ENCODE measurements around the gene CDCA5. TPM values are rescaled to one million over a fixed set of nuclear protein-coding genes. Genes with fewer than 3 reads are reported as not detected.

The CDCA5 gene
- total RNA-seq: 7.1 and 18.6 TPM in 2 replicates

GRCh38 chr11:65083834-65084597 lies at the start of gene CDCA5, which contains the start of gene ZFPL1:
Gene CDCA5 (minus strand): TSS chr11:65084040. CDS start chr11:65083978, 62 bp downstream.
Gene ZFPL1 (plus strand): TSS chr11:65084222. CDS start chr11:65084699, 477 bp downstream.

DNA sequence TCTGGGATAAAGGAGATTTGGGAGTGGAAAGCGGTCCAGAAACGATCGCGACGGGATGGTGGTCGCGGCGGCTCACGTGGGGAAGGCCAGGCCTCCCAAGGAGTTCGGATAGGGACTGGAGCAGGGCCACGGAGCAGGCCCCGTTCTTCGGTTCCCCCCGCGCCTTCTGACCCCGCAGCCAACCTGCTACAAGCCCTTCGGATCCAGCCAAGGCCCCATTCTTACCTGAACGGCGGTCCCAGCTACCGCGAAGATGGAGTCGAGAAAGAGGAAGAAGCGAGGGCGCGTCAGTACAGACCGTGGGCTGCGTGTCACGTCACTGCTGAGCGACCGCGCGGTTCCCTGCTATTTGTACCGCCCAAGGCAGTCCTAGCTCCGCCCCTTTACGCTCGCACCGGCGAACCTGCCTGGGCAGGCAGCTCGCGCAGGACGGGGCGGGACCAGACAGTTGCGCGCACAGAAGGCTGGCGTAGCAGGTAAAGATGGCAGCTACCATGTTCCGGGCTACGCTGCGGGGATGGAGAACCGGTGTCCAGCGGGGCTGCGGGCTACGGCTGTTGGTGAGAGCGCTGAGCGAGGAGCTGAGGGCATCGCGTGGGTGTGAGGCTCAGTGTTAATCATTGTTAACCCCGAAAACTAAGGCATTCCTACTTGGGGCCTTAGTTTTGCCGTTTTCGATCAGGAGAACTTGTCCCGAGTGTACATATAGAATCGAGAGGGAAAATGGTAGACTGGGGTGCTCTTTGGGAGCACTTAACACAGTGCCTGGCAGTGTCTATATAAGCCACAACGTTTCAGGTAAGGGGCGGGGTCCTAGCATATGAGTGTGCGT lies 38.2 kb upstream of the CDCA5 start, which contains the start of the genes FAU and MRPL49:
Gene FAU, minus strand, starts transcription at position 270 of the 832 bp plus-strand sequence. CDS start 321 bp downstream, outside the sequence.
Gene MRPL49, plus strand, starts transcription at position 457 of the 832 bp plus-strand sequence. Its CDS starts 26 bp downstream, at position 483.

DNA sequence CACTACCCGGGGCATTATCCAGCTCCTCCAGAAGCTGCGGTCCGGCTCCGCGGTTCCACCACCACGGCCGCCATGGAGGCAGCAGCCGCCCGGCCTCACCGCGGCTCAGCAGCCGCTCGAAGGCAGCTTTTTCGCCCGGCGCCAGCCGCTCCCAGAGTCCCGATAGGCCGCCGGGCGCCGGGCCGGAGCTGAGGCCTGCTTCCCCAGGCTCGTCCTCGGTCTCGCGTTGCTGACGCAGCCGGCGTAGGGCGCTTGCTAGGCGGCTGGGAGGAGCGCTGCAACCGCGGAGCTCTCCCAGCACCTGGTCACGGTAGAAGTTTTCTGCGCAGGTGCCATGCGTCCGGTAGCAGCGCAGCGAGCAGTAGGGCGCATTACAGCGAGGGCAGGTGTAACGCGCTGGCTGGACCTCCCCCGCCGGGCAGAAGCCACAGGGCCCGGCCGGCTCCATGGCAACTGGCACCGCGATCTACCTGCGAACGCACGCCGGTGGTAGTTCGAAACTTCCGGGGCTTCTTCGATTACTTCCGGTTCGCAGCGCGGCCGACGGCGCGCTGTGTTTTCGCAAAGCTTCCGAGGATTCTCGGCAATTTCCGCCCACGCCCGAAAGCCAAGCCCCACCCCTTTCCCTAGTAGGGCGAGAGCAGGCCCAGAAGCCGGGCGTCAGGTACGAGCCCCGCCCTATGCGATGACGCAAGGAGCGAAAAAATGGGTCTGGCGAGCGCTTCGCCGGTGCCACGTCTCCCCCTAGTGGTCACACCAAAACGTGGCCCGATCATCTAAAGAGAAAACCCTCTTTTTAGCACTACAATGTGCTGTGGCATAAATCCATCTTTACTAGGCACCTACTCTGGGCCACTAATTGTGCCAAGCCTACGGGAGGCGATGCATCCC lies 33.6 kb upstream of the CDCA5 start, which contains the start of gene ZNHIT2:
Gene ZNHIT2, minus strand, starts transcription at position 496 of the 891 bp plus-strand sequence. Its CDS starts 48 bp downstream, at position 448.

GRCh38 chr11:65111744-65112545 lies 28.1 kb upstream of the CDCA5 start, which contains the start of gene TM7SF2:
Gene TM7SF2 (plus strand): TSS chr11:65111872. CDS start chr11:65112016, 144 bp downstream.

DNA sequence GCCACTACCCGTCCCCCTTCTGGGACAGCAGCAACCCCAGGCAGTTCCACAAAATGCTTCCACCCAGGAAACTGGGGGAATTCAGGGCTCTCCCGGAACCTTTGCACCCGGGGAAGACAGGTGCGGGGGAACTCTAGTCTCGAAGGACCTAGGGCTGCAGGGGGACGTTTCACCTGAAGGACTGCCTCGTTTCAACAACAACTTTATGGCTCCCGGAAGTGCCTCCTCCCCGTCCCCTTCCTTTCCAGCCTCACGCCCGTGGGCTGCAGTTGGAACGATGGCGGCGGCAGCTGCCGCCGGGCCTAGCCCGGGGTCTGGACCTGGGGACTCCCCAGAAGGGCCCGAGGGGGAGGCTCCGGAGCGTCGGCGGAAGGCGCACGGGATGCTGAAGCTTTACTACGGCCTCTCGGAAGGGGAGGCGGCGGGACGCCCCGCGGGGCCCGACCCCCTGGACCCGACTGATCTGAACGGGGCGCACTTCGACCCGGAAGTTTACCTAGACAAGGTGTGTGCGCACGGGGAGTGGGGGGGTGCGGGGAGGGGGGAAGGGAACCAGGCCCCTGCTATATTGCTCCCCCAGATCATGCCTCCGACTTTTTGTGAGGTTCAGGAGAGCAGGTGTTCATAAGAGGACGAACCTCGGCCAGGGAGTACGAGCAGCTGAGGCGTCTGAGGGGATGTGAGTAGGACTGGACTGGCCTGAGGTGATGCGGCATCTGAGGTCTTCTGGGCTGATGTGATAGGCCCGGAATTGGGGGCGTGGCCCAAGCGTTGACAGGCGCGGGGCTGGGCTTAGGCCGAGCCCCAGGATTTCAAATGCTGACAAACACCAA lies 12.3 kb upstream of the CDCA5 start, which contains the start of gene VPS51:
Gene VPS51, plus strand, starts transcription at position 241 of the 833 bp plus-strand sequence. Its CDS starts 37 bp downstream, at position 278.

GRCh38 chr11:65058419-65059054 lies 25.3 kb downstream of the CDCA5 start, which contains the start of gene NAALADL1:
Gene NAALADL1 (minus strand): TSS chr11:65058553. CDS start chr11:65058521, 32 bp downstream.

GRCh38 chr11:65040847-65041622 lies 42.8 kb downstream of the CDCA5 start, which contains the start of gene SAC3D1:
Gene SAC3D1 (plus strand): TSS chr11:65041210. CDS start chr11:65041293, 83 bp downstream.

Other genes starting within 250 kb of the CDCA5 start
- gene CDC42BPG, start 239.4 kb downstream of the CDCA5 start, total RNA-seq: 0.11 and 0.12 TPM in 2 replicates
- gene EHD1, start 205.4 kb downstream of the CDCA5 start, total RNA-seq: 61.5 and 111 TPM in 2 replicates
- 15.4 and 17.5 TPM in 2 replicates for gene ATG2A, start 166.8 kb downstream of the CDCA5 start, total RNA-seq
- 7.6 and 12.4 TPM in 2 replicates for gene PPP2R5B, start 159.4 kb downstream of the CDCA5 start, total RNA-seq
- not detected in 2 replicates for gene GPHA2, start 148.1 kb downstream of the CDCA5 start, total RNA-seq
- not detected in 2 replicates for gene MAJIN, start 111.9 kb downstream of the CDCA5 start, total RNA-seq
- gene BATF2, start 87.1 kb downstream of the CDCA5 start, total RNA-seq: 0.50 and 0.77 TPM in 2 replicates
- 74.7 and 104 TPM in 2 replicates for gene ARL2, start 69.9 kb downstream of the CDCA5 start, total RNA-seq
- gene SNX15, start 56.6 kb downstream of the CDCA5 start, total RNA-seq: 7.4 and 10.4 TPM in 2 replicates
- gene SAC3D1, start 42.8 kb downstream of the CDCA5 start, total RNA-seq: 8.4 and 20.3 TPM in 2 replicates
- gene NAALADL1, start 25.5 kb downstream of the CDCA5 start, total RNA-seq: 24.7 and 31.5 TPM in 2 replicates
- 34.0 and 36.2 TPM in 2 replicates for gene ZFPL1, start 182 bp upstream of the CDCA5 start, total RNA-seq
- gene VPS51, start 12.2 kb upstream of the CDCA5 start, total RNA-seq: 153 and 194 TPM in 2 replicates
- gene TM7SF2, start 27.8 kb upstream of the CDCA5 start, total RNA-seq: 13.1 and 49.4 TPM in 2 replicates
- gene ZNHIT2, start 33.7 kb upstream of the CDCA5 start, total RNA-seq: 11.4 and 12.0 TPM in 2 replicates
- gene FAU, start 38.1 kb upstream of the CDCA5 start, total RNA-seq: 229 and 277 TPM in 2 replicates
- gene MRPL49, start 38.3 kb upstream of the CDCA5 start, total RNA-seq: 43.4 and 52.5 TPM in 2 replicates
- gene SYVN1, start 50.5 kb upstream of the CDCA5 start, total RNA-seq: 19.4 and 47.6 TPM in 2 replicates
- gene SPDYC, start 86.2 kb upstream of the CDCA5 start, total RNA-seq: not detected in 2 replicates
- 88.1 and 117 TPM in 2 replicates for gene CAPN1, start 97.9 kb upstream of the CDCA5 start, total RNA-seq
- gene POLA2, start 177.9 kb upstream of the CDCA5 start, total RNA-seq: 5.9 and 23.0 TPM in 2 replicates
- 13.3 and 17.2 TPM in 2 replicates for gene CDC42EP2, start 230.8 kb upstream of the CDCA5 start, total RNA-seq
- 33.5 and 41.6 TPM in 2 replicates for gene DPF2, start 249.8 kb upstream of the CDCA5 start, total RNA-seq

All from uterine smooth muscle cell (primary cell).